GM18870 (cell line): Measurements from ENCODE around the gene PAQR4.
A peak's percentile ranks its signal among the peaks of the same experiment; 100 is the strongest.

Source experiments
- ATAC-seq: cut with Tn5 transposase; IDR thresholded peaks from one replicate; pipeline ENCODE4 v1.9.1; 2021; ENCODE audit warnings: moderate library complexity; ENCODE audit not compliant: unreplicated experiment

PAQR4 gene

DNA sequence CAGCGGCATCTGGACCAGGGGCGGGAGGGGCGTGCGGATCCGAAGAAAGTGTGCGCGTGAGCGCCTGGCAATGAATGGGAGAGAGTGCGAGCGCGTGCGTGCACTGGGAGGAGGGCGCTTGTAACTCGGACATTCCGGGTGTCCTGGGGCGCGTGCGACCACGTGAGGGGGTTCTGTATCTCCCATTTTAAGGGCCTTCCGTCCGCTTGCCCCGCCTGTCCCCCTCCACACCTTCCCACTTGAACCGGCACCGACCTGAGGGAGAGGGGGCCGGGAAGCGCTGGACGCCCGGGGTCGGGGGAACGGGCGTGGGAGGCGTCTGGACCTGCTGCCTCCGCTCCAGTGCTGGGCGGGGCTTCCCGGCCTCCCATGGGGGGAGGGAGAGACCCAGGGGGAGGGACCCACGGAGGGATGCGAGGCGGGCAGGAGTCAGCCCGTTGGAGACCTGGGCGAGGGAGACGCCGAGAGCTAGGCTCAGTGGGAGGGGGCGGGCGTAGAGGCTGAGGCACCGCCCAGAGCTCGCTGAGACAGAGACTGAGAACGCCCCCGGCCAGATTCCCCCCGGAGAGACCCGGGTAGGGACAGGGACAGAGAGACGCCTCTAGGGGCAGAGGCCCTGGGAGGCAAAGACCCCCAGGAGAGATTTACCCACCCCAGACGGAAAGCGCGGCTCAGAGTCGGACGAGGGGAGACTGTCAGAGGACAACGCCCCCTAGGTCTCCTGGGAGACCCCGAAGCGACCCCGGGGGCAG, 5.2 kb upstream of the PAQR4 start, which contains the start of gene KREMEN2:
Gene KREMEN2 (plus strand): TSS at position 553 of the 752 bp plus-strand sequence. CDS start 246 bp downstream, outside the sequence.
- no peak for ATAC-seq

DNA sequence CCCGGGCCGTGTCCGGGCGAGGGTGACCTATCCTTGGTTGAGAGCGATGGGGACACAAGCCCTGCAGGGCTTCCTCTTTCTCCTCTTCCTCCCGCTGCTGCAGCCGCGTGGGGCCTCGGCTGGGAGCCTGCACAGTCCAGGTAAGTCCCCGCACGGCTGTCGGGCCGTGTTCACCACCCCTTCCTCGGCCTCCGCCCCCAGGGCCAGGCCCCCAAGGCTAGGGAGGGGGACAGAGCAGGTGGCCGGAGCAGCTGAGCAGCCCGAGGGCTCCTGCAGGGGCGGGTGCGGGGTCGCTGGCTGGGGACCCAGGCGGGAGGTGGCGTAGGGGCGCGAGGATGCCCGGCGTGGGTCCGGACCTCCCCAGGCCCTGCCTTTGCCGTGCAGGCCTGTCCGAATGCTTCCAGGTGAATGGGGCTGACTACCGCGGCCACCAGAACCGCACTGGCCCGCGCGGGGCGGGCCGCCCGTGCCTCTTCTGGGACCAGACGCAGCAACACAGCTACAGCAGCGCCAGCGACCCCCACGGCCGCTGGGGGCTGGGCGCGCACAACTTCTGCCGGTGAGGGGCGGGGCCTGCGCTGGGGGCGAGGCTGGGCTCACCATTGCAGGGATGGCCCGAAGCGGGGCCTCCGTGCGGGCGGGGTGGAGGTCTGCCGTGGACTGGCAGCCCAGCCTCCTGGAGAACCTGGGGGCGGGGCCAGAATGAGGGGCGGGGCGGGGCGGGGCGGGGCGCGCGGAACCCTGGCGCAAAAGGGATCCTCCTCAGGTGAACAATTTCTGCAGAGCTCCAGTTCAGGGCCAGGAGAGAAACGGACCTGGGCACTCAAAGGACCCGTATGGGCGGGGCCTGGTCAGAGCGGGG, 4.4 kb upstream of the PAQR4 start:
- no peak for ATAC-seq

DNA sequence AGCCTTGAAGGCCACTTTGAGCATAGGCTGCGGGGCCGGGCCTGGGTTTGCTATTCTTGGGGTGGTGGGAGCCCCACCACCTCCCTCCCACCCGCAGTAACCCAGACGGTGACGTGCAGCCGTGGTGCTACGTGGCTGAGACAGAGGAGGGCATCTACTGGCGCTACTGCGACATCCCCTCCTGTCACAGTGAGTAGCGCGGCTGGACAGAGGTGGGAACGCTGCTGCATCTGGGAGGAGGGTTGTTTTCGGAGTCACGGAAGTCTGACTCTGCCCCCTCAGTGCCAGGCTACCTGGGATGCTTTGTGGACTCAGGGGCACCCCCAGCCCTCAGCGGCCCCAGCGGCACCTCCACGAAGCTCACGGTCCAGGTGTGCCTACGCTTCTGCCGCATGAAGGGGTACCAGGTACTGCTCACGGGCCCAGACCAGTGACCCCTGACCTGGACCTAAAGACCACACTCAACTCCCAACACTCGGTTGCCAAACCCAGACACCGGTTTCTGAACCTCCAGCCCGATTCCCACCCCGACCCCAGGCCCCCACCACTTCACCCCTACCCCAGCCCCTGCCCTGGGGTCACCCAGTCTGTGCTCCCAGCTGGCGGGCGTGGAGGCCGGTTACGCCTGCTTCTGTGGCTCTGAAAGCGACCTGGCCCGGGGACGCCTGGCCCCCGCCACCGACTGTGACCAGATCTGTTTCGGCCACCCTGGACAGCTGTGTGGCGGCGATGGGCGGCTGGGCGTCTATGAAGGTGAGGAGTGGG, 2.9 kb upstream of the PAQR4 start:
- ATAC-seq = no peak

DNA sequence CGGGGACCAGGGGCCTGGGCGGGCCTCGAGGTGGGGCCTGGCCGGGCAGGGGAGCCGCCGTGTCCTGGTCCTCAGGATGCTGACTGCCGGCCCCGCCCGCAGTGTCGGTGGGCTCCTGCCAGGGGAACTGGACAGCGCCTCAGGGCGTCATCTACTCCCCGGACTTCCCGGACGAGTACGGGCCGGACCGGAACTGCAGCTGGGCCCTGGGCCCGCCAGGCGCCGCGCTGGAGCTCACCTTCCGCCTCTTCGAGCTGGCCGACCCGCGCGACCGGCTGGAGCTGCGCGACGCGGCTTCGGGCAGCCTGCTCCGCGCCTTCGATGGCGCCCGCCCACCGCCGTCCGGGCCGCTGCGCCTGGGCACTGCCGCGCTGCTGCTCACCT, 2.3 kb upstream of the PAQR4 start:
- ATAC-seq = no peak

DNA sequence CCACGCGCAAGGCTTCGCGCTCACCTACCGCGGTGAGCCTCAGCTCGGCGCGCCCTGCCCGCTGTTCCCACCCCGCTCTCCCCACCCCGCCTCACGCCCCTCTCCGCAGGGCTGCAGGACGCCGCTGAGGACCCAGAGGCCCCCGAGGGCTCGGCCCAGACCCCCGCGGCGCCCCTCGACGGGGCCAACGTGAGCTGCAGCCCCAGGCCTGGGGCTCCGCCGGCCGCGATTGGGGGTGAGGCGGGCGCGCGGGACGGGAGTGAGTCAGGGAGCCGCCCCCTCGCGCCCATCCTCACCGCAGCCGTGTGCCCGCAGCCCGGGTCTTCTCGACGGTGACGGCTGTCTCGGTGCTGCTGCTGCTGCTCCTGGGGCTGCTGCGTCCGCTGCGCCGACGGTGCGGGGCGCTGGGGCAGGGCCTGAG, 1.9 kb upstream of the PAQR4 start:
- no peak for ATAC-seq

DNA sequence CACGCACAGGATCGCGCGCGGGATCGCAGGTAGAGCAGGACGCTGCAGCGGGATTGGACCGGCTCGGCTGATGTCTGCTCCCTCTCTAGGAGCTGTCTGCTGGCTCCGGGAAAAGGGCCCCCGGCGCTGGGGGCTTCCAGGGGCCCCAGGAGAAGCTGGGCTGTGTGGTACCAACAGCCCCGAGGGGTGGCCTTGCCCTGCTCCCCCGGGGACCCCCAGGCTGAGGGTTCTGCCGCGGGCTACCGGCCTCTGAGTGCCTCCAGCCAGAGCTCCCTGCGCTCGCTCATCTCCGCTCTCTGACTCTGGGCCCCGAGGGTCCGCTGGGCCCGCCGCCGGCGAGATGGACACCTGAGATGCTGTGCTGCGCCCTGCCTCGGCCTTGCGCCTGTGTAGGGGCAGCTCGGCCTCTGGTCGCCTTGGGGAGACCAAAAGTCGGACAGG, 1.4 kb upstream of the PAQR4 start:
- ATAC-seq = no peak

DNA sequence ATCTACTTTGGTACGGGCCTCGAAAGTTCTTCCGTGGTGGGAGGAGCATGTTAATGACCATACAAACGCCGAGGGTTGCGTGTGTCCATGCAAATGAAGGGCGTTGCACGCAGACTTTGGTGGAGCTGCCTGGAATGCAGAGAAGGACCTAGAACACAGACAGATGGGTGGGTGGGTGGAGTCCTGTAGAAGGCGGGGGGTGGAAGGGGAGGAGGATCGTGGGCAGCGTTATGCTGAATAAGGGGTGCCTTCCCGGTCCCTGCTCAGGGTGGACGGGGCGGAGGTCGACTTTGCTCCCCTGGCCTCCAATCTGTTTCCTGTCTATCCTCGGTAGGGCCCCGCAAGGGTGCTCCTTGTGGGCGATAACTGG, 795 bp upstream of the PAQR4 start:
- no peak for ATAC-seq

DNA sequence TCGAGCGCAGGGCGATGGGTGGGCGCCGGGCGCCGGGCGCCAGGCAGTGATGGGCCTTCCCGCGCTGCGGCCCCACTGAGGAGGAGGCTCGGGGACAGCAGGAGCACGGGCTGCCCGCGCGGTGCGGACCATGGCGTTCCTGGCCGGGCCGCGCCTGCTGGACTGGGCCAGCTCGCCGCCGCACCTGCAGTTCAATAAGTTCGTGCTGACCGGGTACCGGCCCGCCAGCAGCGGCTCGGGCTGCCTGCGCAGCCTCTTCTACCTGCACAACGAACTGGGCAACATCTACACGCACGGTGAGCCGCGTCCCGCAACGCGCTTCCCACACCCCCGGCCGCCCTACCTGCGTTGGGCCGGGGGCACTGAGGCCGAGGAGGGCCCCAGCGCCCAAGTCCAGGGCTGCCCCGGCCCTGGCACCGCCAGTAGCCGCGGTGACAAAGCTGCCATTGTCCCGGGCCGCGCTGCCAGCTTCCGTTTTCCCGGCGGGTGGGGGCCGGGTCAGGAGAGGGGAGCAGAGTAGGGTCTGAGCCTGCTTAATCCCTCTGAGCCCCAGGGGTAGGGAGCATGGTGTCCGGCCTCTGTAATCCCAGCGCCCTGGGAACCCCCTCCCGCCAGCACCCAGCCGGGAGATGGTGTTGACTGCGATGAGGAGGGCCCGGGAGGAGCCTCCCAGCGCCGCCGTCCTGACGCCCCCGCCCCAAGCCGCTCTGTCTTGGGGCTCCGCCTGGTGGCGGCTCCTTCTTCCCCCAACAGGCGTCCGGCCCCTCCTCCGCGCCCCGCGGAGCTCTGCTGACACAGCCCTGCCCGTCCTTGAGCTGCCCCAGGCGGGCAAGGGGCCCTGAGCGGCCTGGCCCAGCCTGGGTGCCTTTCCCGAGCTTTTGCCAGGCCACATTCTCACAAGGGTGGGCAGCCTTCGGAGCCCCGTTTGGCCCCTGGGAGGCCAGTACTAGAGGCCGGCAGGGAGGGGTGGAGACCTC, 685 bp downstream of the PAQR4 start:
- peak; percentile 10 for ATAC-seq

DNA sequence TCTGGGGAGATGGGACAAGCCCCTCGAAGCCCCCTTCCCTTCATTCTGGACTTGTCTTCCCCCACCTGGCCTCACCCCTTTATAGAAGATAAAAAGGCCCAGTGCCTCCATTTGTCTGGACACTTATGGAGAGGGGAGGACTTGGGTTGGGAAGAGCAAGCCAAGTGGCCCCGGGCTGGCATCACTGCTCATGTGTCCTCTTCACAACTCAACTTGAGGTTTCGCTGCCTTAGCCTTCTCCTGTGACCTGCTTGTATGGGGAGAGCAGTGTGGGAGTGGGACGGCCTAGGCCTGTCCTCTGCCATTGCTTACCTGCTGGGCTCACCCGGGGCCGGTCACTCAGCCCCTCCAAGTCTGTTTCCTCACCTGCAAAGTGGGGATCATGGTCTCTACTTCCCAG, 1.4 kb downstream of the PAQR4 start:
- ATAC-seq = no peak

DNA sequence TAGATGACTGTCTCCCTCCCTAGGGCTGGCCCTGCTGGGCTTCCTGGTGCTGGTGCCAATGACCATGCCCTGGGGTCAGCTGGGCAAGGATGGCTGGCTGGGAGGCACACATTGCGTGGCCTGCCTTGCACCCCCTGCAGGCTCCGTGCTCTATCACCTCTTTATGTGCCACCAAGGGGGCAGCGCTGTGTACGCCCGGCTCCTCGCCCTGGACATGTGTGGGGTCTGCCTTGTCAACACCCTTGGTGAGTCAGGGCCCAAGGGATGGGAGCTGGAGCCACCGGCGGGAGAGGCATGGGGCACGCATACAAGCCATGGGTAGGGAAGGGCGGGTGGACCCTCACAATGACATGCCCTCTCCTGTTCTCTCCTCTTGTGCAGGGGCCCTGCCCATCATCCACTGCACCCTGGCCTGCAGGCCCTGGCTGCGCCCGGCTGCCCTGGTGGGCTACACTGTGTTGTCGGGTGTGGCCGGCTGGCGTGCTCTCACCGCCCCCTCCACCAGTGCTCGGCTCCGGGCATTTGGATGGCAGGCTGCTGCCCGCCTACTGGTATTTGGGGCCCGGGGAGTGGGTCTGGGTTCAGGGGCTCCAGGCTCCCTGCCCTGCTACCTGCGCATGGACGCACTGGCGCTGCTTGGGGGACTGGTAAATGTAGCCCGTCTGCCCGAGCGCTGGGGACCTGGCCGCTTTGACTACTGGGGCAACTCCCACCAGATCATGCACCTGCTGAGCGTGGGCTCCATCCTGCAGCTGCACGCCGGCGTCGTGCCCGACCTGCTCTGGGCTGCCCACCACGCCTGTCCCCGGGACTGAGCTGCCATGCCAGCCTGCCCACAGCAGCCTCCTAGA, 2.2 kb downstream of the PAQR4 start:
- ATAC-seq = no peak

DNA sequence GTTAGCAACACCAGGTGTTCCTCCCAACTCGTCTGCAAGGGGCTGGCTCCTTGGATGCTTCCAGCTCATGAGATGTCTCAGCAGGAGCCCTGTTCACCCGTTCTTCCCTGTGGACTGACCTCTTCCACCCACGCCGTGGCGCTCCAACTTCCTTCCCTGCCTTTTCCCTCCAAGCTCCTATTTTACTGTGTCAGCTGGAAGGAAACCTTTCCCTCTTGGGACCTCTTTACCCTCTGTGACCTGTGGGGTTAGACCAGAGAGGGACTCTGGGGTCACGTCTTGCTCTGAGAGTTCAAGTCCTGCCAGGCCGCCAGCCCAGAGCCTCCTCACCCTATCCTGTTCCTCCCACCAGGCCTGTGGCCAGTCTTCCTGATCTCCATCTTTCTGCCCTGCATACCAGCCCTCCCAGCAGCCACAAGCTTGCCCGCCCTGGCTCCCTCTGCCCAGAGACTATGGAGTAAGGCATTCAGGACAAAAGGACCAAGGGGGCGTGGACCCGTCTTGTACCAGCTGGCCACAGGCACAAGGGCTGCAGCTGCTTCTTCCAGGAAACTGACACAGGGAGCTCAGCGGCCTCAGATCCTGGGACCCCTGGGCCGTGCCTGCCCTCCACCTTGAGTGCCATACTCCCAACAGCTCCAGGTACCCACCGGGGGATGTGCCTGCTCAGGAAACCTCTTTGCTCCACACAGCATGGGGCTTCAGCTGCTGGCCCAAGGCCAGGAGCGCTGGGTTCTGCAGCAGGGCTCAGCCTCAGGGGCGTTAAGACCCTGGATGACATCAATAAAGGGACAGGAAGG, 3.0 kb downstream of the PAQR4 start:
- no peak for ATAC-seq

DNA sequence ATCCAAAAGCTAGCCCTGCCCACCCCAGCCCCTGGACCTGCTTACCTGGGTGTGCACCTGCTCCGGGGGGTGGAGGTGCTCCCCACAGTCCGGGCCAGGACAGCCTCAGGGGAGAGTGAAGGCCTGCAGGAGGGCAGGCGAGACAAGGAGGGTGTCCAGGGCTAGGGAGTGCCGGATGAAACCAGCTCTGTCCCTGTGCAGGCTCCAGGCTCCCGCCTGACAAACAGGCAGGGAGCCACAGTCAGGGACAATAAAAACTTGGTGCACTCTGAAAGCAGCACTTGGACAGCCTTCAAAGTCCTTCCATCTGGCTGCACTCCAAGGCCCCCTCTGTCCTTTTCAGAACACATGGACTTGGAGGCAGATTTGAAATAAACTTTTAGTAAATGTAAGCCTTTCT, 3.9 kb downstream of the PAQR4 start:
- ATAC-seq = no peak

DNA sequence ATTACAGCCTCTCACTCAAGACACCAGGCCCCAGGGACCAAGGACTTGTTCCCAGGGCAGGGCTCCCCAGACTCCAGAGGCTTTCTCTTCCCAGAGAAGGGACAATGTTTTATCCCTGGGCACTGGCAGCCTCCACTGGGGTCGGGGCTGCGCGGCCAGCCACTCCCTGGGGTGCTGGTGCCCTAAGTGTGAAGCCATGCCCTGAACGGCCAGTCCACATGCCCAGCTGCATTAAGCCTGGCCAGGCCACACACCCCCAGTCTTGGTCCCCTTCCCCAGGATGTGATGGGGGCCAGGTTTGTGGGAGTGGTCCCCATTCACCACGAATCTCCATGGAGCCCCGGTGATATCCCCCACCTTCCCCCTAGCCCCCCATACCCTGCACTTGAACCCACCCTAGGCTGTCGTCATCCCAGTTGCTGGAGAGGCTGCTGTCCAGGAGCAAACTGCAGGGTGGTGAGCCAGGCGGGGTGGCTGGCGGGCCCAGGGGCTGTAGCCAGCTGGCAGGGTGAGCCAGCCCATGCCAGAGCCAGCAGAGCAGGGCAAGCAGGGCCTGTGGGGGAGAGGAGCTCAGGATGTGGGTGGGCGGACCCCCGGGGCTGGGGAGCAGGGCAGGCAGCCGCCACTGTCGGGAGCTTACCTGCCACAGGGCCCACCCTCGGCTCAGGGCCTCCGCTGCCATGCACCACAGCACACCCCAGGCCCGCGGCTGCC, 4.6 kb downstream of the PAQR4 start:
- ATAC-seq = no peak

DNA sequence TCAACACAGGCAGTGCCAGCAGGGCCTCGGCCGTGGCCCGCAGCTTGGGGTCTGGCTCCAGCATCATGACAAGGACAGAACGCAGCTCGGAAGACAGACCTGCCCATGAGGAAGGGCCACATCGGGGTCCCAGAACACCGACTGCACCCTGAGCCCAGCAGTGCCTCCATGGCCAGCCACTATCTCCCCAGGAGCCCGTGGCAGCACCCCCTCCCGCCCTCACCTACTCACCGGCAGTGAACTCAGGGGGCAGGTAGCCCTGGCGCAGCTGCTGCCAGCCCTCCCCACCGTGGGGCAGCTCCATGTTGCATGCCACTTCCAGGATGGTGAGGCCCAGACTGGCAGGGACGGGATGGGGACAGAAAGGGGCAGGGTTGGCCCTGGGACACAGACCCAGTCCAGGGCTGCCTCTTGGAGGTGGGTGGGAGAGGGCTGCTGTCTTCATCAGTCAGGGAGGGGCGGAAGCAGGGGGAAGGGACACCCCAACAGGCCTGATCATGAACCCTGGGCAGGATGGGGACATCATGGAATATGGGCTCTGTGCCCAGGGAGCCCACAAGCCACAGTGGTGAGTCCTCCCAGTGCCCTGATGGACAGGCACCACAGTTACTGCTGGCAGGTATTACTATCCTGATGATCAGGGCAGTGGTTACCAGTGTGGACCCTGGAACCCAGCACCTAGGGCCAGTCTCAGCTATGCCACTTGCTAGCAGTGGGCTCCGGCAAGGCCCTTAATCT, 5.3 kb downstream of the PAQR4 start:
- no peak for ATAC-seq

DNA sequence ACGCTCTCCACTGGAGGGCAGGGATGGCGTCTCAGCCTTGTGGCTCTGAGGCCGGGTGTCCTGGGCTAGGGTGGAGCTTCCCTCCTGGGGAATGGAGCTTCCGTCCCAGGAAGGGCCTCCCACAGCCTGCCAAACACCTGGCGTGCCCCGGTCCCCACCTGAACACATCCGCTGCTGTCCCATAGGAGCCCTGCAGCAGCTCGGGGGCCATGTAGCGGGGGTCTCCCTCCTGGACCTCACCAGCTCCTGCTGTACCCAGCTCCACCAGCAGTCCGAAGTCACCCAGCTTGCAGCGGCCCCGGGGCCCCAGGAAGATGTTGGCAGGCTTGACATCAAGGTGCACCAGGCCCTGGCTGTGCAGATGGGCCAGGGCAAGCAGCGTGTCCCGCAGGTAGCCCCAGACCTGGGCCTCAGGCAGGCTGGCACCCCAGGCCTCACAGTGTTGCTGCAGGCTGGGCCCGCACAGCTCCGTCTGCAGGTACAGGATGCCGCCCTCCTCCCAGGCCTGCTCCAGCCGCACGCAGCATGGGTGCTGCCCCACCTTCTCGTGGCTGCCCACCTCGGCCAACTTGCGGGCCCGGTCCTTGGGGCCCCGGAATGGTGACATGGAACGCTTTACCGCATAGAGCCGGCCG, 6.1 kb downstream of the PAQR4 start:
- ATAC-seq = no peak

DNA sequence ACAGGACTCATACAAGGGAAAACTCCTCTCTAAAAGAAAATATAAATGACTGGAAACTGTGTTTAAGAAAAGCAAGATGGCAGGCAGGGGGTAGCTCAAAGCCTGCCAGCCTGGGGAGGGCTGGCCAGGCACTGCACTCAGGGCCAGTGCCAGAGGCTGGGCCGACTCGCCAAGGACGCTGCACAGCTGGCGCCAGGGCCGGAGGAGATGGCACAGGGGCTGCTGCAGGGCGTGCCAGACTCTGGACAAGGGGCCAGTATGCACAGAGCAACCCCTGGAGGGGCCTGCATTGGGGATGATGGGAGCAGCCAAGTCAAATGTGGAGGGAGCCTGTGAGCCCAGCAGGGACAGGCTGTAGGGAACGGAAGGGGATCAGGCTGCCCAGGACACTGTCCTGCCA, 7.1 kb downstream of the PAQR4 start:
- no peak for ATAC-seq

DNA sequence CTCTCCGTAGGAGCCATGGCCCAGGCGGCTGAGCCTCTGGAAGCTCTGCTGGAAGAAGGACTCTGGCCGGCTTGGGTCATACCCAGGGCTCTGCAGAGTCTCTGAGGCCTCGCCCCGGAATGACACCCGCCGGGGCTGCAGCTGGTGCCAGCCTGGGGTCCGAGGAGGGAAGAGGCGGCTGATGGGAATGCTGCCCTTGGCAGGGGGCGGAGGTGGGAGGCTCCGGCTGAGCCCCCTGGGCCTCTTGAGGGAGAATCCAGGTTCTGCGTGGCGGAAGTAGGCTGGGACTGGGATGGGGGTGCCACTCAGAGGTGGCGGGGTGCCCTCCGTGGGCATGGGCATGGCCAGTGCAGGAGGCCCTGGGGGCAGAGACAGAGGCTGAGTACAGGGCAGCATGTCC, 7.5 kb downstream of the PAQR4 start:
- ATAC-seq = no peak
